GM19455 (cell line): ENCODE data around the gene HUS1.
"Not testable (repeated sequence)": the region's sequence is repeated elsewhere in the genome, so short reads cannot be mapped to it uniquely, and the experiment has no call there.

Experiments used
- ATAC-seq: cut with Tn5 transposase; IDR thresholded peaks from one replicate; pipeline ENCODE4 v1.9.1; 2021; ENCODE audit not compliant: unreplicated experiment

HUS1 gene

DNA sequence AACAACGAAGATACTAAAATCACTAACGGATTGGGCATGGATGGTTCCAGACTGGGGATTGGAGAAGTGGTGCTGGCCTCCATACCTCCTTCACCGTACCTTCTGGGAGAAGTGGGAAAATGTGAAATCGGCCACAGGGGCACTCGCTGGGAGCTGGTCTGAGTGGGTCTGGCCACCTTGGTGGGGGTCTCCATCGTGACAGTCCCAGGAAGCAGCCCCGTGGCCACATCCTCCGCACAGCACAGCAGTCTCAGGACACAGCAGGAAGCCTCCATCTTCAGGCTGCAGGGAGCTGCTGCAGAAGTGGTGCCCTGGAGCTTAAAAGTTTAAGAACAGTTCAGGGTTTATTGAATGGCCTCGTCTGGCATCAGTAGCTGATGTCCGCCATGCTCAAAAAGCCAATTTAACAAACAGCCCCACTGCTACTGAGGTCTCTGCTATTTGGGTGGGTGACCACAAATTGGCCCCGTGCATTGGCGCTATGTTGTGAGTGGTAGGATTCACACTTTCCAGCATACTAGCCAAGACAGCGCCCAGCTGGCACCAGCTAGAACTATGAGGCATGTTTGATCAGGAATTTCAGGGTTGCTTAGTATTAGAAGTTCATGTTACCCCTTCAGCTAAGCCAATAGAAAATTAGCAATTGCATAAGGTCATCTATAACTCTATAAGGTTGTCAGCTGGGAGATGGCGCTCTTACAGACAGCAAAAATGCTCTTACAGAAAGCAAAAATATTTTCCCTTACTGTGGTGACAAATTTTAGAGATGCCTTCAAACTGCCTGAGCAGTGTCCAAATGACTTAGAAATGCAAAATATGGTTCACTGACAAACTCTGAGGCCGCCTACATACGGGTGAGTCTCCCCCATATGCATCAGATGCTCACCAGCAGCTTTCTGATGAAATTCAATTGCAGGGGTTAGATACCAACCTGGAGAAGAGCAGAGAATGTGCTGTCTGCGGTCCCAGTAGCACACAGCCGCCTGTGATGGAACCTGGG is 48.1 kb downstream of the HUS1 start:
- ATAC-seq, result no peak

GRCh38 chr7:47924266-47924665 is 55.1 kb downstream of the HUS1 start:
- no peak for ATAC-seq

DNA sequence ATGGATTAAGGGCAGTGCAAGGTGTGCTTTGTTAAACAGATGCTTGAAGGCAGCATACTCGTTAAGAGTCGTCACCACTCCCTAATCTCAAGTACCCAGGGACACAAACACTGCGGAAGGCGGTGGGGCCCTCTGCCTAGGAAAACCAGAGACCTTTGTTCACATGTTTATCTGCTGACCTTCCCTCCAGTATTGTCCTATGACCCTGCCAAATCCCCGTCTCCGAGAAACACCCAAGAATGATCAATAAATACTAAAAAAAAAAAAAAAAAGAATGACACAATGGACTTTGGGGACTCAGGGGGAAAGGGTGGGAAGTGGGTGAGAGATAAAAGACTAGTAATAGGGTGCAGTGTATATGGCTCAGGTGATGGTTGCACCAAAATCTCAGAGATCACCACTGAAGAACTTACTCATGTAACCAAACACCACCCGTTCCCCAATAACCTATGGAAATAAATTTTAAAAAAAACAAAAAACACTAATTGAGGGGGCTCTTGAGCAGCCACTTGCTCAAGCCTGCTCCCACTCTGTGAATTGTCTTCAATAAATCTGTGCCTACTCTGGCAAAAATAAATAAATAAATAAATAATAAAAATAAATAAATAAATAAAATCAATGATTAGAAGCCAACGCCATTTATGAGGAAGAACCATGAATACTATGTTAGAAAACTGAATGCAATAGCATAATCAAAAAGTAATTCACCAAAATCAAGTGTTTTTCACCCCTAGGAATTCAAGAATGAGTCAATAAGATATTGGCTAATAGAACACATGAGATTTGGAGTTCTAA is 56.1 kb downstream of the HUS1 start:
- ATAC-seq, result not testable (repeated sequence)

- ATAC-seq, result not testable (repeated sequence)
These were observed 62.9 kb downstream of the HUS1 start for GRCh38 chr7:47916514-47916913.

DNA sequence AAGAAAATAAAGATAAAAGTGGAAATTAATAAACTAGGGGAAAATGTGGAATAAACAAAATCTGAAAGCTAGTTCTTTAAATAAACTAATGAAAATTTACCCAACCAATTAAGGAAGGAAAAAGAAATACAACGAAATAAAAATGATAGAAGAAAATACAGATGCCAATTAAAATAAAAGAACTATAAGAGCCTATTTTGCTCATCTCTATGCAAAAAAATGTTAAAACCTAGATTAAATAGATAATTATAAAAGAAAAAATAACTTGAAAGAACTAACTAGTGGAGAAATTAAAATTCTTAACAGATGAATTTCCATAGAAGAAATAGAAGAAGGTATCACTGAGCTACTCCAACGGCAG is 63.8 kb downstream of the HUS1 start:
- ATAC-seq, result no peak

GRCh38 chr7:47914717-47915615 is 64.4 kb downstream of the HUS1 start:
- ATAC-seq, result no peak
